Measurements from ENCODE around the gene ST3GAL3.

DNA sequence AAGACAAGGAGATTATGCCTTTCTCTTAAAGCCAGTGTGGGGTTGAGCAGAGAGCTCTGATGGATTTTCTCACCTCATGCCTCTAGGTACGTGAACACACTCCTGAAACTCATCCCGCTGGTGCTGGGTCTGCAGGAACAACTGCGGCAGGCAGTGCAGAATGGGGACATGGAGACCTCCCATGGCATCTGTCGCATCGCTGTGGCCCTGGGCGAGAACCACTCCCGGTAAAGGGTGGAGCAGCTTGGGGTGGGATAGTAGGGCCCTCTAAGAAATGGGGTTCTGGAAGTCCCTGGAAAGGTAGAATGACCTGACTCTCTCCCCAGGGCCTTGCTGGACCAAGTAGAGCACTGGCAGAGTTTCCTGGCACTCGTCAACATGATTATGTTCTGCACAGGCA is 248.9 kb downstream of the ST3GAL3 start:
- TF ChIP-seq EZH2 (IDR thresholded peaks at IDR 0.05; ENCODE audit: low read length) = no peak
- TF ChIP-seq, protein P1, sequence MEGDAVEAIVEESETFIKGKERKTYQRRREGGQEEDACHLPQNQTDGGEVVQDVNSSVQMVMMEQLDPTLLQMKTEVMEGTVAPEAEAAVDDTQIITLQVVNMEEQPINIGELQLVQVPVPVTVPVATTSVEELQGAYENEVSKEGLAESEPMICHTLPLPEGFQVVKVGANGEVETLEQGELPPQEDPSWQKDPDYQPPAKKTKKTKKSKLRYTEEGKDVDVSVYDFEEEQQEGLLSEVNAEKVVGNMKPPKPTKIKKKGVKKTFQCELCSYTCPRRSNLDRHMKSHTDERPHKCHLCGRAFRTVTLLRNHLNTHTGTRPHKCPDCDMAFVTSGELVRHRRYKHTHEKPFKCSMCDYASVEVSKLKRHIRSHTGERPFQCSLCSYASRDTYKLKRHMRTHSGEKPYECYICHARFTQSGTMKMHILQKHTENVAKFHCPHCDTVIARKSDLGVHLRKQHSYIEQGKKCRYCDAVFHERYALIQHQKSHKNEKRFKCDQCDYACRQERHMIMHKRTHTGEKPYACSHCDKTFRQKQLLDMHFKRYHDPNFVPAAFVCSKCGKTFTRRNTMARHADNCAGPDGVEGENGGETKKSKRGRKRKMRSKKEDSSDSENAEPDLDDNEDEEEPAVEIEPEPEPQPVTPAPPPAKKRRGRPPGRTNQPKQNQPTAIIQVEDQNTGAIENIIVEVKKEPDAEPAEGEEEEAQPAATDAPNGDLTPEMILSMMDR (optimal IDR thresholded peaks at IDR 0.05 in 1 of 3, IDR thresholded peaks at IDR 0.05 in 1 of 3, conservative IDR thresholded peaks at IDR 0.05 in 1 of 3; ENCODE audit: extremely low read depth in 1 of 3, insufficient read depth in 2 of 3, low read length in 3 of 3) = no peak

Measured in keratinocyte (primary cell).